K562 (cell line): ENCODE results near the gene IL17RA.

Experiments used
- ARID2 ChIP-seq: fragments of 450-650 bp; IDR thresholded peaks from 2 replicates; pipeline ENCODE4 v1.6.1; 2017; ENCODE audit warnings: antibody characterized with exemption, mild to moderate bottlenecking
- CHD1 ChIP-seq: fragments of 200-600 bp; sonication (generic); IDR thresholded peaks from one replicate; pipeline ENCODE4 v1.6.1; 2012; ENCODE audit warnings: mild to moderate bottlenecking, moderate library complexity, low read length, inconsistent platforms
- CTCF ChIP-seq, 3 experiments: IDR thresholded peaks in 2 of 3; conservative IDR thresholded peaks in 1 of 3; 2 replicates each; pipeline ENCODE4 v1.5.1; 2011 to 2012; ENCODE audit warnings: low read length in 3 of 3, mild to moderate bottlenecking in 3 of 3, control low read depth in 2 of 3, improper control_type of control experiment in 1 of 3, inconsistent platforms in 1 of 3, low read depth in 1 of 3, mixed read lengths in 1 of 3, moderate library complexity in 1 of 3; ENCODE audit not compliant: insufficient read depth in 2 of 3
- EZH2 ChIP-seq: IDR thresholded peaks from 2 replicates; pipeline ENCODE4 v1.6.1; 2012; ENCODE audit warnings: low read depth, mild to moderate bottlenecking, inconsistent platforms, low read length, borderline replicate concordance
- POLR2A ChIP-seq: fragments of 450-650 bp; conservative IDR thresholded peaks from 2 replicates; pipeline ENCODE4 v1.6.1; 2016
- POLR2AphosphoS5 ChIP-seq: IDR thresholded peaks from 2 replicates; pipeline ENCODE4 v1.6.1; 2011; ENCODE audit warnings: mild to moderate bottlenecking, low read depth, low read length, moderate library complexity; ENCODE audit not compliant: control insufficient read depth, insufficient read depth
- RAD21 ChIP-seq, 2 experiments: fragments of 250-450 bp in 1 of 2; fragments of 450-650 bp in 1 of 2; sonication (Bioruptor Pico) in 1 of 2; formaldehyde crosslinking in 1 of 2; IDR thresholded peaks in 1 of 2; conservative IDR thresholded peaks in 1 of 2; 2 replicates each; pipeline versions ENCODE4 v1.4.0 to v1.8.0; 2020 to 2022; ENCODE audit warnings: mild to moderate bottlenecking in 2 of 2, moderate library complexity in 1 of 2
- RCOR1 ChIP-seq, 2 experiments: IDR thresholded peaks; 2 replicates each; pipeline ENCODE4 v1.6.1; 2012; ENCODE audit warnings: low read depth in 2 of 2, low read length in 2 of 2, borderline replicate concordance in 1 of 2, improper control_type of control experiment in 1 of 2
- ZNF41 ChIP-seq: fragments of 250-450 bp; sonication (Bioruptor Pico); conservative IDR thresholded peaks from 2 replicates; pipeline ENCODE4 v1.4.0; 2020; ENCODE audit warnings: mild to moderate bottlenecking

DNA sequence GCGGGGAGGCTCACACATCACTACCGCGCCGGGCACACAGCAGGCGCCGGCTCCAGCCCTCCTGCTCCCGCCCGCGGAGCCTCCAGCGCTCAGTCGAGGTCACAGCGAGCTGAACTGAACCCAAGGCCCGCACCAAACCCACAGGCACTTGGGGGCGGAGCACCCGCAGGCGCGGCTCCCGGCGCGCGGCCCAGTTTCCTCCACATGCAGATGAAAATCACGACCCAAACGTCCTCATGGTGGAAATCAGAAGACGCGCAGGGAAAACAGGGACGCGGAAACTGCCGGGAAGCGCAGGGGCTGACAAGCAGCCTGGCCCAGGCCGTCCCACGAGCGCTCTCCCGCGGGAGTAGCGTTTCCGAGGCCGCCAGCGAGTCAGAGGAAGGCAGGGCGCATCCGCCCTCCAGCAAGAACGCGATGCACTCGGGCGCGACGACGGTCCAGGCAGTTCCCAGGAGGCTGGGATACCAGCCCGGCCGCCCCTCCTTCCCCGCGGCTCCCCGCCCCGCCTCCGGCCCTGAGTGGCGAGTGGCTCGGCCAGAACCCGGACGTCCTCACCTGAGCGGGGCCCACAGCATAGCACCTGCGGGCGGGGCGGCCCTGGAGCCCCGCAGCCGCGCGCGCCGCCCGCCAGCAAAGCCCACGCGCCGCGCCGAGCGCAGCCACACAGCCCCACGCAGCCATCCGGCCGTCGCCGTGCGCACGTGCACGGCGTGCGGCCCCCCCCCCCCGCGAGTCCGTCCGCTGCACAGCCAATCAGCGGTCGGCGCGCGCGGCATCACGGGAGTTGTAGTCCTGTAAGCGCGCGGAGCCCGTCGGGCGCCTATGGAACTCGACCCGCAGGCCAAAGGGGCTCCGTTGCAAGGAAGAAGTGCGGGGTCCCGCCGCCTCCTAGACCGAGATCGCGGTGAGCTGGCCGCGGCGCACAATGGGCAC is 74.0 kb downstream of the IL17RA start, which contains the start of gene HDHD5:
- TF ChIP-seq POLR2AphosphoS5 (no peak), ARID2 (no peak), CTCF (IDR thresholded peaks at IDR 0.05 in 2 of 3, conservative IDR thresholded peaks at IDR 0.05 in 1 of 3; ENCODE audit: insufficient read depth in 2 of 3, low read depth in 1 of 3, low read length in 3 of 3) (0 out of 6 replicates have a peak, but pooled peaks of 1 of the 3 experiments have one; percentile 1), ZNF41 (CRISPR knock-in tag) (no peak), CHD1 (no peak), POLR2A (peak; percentile 54; the same call in 1 of the 2 replicates), EZH2 (no peak), RCOR1 (IDR thresholded peaks at IDR 0.05; ENCODE audit: borderline replicate concordance in 1 of 2, low read depth in 2 of 2, low read length in 2 of 2) (peak in 1 of 2 experiments; percentile 34; a peak in 2 of 4 replicates), RAD21 (CRISPR knock-in tag; conservative IDR thresholded peaks at IDR 0.05 in 1 of 2, IDR thresholded peaks at IDR 0.05 in 1 of 2) (no peak)
